GM19438 (cell line): ENCODE data around the gene NUDT1.
"Not testable (repeated sequence)": the region's sequence is repeated elsewhere in the genome, so short reads cannot be mapped to it uniquely, and the experiment has no call there.

Source experiments
- ATAC-seq: cut with Tn5 transposase; IDR thresholded peaks from one replicate; pipeline ENCODE4 v1.9.1; 2021; ENCODE audit warnings: low read depth; ENCODE audit not compliant: unreplicated experiment

NUDT1 gene

DNA sequence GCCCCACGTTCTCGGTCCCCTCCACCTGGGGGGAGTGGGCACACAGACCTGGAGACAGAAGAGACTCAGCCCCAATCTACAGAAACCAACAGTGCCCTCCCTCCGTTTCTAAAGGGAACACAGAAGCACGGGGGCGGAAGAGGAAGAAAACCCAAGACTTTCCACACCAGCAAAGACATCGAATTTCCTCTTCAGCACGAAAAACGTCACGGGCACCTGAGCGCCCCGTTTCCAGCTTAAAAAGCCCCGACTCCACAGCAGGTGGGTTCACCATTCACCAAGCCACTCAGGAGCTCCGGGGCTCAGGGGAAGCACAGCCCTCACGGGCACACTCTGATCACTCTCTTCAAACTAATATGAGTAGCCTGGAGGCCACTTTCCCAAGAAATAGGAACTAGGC is 19.6 kb downstream of the NUDT1 start:
- no peak for ATAC-seq

DNA sequence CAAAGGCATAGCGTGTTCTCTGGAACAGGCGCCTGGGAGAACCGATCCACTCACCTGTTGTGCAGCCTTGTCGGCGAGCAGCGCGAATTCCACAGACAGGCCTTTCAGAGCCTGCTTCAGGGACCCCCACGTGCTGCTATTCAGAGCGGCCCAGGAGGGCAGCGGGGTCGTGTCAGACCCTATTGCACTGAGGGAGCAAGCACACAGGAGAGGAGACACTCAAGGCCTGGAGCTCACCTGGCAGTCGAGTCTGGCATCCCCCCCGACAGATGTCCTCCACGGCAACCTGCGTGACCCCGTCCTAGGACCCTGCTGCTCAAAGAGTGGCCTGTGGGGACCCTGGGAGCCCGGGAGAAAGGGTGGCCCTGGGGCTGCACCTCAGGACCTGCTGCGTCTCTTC is 21.1 kb downstream of the NUDT1 start:
- ATAC-seq = no peak

- ATAC-seq = no peak
These were observed 22.1 kb downstream of the NUDT1 start for GRCh38 chr7:2264158-2264557.

DNA sequence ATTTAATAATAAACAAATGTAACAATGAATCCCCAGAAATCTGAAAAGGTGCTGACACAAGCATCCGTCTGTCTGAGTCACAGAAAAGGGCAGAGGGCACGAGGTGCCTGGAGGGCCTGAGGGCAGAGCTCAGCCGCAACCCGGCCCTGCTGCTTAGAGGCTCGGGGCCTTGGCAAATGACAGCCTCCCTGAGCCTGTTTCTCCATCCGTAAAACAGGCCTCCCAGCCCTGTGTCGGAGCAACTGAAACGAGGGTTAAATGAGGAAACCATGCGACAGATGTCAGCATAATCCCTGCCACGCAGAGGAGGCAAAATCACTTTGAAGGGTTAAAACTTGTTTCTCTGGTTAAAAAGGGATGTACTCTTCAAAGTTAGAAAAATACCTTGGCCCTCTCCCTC is 24.9 kb downstream of the NUDT1 start:
- no peak for ATAC-seq

DNA sequence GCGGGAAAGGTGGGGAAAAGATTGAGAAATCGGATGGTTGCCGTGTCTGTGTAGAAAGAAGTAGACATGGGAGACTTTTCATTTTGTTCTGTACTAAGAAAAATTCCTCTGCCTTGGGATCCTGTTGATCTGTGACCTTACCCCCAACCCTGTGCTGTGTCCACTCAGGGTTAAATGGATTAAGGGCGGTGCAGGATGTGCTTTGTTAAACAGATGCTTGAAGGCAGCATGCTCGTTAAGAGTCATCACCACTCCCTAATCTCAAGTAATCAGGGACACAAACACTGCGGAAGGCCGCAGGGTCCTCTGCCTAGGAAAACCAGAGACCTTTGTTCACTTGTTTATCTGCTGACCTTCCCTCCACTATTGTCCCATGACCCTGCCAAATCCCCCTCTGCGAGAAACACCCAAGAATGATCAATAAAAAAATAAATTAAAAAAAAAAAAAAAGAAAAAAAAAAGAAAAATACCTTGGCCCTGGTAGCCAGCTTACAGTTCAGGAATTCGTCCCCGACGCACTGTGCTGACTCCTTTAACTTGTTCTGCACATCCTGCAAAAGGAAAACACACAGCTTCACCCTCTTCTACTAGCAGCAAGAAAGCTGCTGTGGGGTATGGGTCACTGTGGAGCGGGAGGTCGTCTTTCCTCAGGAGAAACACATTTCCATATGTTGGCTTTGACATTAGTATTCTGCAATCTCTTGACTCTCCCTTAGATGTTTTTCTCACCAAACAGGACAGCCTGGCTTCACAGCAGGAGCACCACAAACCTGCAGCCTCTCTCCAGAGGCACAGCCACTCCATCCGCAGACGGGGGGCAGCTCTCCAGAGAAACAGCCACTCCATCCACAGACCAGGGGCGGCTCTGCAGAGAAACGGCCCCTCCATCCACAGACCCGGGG is 27.3 kb downstream of the NUDT1 start:
- ATAC-seq = not testable (repeated sequence)

GRCh38 chr7:2269991-2270460 is 28.0 kb downstream of the NUDT1 start:
- no peak for ATAC-seq

DNA sequence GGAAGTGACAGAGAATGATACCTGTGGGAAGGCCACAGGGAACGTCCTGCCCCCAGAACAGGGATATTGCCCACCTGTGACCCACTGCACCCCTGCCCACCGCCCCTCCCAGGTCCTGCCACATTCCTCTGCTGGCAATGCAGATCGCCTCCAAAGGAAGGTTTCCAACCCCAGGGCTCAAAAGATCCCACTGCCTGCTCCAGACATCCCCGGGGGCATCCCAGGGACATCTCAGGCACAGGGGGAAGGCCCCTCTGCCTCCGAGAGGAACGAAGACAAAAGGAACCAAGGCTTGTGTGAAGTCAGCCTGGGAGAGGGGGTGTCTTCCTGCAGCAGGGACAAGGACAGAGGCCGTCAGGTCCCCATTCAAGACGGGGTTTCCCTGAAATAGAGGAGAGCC is 28.5 kb downstream of the NUDT1 start:
- no peak for ATAC-seq

DNA sequence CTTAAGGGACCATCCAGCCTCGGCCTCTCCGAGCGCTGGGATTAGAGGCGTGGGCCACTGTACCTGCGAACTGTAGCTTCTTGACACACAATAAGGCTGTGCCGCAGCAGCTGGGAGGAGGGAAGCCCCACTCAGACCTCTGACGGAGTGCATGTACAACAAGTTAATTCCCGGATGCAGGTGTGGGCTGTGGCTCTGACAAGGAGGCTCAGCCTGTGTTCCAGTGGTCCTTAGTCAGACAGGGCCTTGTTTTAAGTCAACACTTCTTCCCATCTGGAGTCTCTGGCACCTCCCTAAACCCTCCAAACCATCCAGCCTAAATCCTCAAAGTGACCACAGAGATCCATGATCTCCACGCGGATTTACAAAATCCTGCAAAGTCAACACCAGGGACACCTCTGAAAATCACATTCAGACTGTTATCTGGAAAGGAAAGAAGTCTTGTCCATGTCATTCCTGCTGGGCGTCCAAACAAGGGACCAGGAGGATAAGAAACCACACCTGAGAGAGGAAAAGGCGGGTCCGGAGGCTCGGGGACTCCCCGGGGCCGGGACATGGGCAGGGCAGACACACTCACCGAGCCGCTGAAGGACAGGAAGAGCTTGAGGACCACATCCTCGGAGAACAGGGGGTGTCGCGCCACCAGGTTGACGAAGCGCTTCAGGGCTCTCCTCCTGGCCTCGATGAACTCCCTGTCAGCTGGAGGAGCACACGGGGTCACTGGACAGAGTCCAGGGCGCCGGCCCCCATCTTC is 29.4 kb downstream of the NUDT1 start:
- ATAC-seq = no peak

DNA sequence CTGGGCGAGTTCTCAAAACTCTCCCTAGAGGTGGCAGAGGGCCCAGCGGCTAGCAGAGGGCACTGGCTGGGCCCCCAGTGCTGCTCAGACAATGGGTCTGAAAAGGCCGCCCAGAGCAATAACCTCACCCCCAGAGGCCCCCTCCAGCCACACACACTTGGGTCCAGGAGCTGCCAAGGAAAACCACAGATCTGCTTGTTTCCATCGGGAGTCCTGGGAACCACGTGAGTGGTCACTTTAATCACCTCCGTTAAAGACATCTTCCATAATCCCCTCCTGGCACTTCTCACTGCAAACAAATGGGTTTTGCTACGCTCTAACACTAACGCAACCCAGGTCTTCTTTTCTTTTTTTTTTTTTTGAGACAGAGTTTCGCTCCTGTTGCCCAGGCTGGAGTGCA is 30.0 kb downstream of the NUDT1 start:
- ATAC-seq = no peak

DNA sequence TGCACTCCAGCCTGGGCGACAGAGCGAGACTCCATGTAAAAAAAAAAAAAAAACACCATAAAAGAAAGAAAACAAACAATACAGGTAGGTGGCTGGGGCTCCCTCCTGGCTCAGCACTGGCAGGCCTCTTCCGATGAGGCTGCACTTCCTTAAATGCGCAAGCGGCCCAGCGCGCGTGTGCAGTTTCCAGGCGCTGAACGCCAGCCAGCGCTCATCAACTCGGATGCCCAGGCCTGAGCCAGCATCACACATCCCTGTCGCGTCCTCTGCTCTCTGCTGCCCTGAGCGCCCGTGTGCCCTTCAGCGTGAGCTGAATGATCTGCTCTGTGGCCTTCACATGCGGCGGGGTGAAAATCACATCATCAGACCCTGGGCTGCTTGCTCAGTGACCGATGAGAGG is 31.8 kb downstream of the NUDT1 start:
- ATAC-seq = no peak

DNA sequence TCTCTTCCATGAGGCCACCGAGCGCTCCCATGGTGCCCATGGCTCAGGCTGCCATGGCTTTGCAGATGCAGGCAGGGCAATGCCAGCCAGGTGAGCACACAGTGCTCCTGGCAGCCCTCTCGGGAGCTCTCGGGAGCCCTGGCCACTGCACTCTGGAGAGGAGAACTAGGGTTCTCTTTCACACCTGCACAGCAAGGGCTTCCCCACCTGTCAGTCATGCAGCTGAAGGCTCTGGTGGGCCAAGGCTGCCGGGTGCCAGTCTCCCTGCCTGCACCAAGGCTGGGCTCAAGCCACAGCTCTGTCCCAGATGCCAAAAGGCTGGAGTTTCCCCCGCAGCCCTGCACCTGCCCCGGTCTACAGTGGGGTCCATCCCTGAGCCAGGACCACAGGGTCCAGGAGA is 32.6 kb downstream of the NUDT1 start:
- no peak for ATAC-seq

DNA sequence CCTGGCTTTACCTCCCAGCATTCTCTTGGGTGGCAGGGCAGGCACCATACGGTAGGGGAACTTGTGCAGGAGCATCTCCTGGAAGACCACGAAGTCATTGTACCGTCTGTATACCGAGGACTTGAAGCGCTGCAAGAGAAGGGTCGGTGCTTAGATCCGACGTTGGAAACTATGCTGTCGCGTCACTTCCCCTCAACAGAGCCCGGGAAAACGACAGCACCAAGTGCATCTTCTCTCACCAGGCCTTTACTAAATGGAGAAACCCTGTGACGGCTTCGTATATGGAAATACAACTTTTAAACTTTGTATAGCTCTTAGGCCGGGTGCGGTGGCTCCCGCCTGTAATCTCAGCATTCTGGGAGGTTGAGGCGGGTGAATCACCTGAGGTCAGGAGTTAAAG is 33.1 kb downstream of the NUDT1 start:
- no peak for ATAC-seq

- no peak for ATAC-seq
These were observed 34.1 kb downstream of the NUDT1 start for GRCh38 chr7:2276107-2276506.

DNA sequence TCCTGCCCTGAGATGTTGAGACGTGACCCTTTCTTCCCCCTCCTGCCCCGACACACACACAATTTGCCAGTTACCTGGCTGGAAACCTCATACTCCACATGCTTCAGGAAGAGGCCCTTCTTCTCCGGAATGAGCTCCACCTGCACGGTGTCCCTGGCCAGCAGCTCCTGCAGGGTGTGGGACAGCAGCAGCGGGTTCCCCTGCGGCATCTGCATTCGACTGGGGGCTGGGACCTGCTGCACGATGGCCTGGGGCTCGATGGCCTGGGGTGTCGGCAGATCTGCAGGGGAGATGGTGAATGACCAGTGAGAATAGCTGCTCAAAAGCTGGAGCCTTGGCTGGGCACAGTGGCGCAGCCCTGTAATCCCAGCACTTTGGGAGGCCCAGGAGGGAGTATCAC is 36.0 kb downstream of the NUDT1 start:
- no peak for ATAC-seq

DNA sequence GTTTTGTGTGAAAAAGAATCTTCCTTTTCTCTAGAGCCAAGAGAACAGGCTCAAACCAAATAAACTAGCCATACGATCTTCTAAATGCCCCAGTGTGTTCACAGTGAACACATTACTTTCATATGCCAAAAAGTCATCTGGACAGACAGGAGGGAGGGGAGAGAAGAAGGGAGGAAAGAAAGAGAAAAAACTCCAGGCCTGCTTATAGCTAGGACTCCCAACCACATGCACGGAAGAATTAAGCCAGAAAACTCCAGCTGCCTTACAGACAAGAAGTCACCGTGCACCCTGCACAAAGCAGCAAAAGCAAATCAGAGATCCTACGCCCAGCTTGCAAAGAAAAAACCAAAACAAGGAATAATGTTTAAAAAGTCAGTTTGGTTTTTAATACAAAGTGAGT is 37.9 kb downstream of the NUDT1 start:
- no peak for ATAC-seq

GRCh38 chr7:2280424-2280823 is 38.4 kb downstream of the NUDT1 start:
- ATAC-seq = no peak

GRCh38 chr7:2281541-2281940 is 39.5 kb downstream of the NUDT1 start:
- no peak for ATAC-seq

GRCh38 chr7:2282185-2282751 is 40.2 kb downstream of the NUDT1 start:
- ATAC-seq = no peak

DNA sequence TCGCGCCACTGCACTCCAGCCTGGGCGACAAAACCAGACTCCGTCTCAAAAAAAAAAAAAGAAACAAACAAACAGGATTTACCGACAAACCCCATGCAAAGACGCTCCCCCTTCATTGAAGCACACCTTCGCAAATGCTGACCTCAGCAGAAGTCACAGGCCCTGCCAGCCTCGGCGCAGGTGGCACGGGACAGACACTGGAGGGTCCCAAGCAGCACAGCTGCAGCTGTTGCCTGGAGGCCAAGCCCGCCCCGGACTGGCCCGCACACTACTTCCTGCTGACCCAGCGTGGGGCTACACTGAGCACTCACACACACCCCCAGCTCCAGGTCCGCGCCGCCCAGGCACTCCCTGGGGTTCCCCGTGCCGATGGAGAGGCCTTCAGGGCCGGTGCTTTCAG is 41.0 kb downstream of the NUDT1 start:
- ATAC-seq = no peak

GRCh38 chr7:2287745-2288144 is 45.7 kb downstream of the NUDT1 start:
- ATAC-seq = no peak

DNA sequence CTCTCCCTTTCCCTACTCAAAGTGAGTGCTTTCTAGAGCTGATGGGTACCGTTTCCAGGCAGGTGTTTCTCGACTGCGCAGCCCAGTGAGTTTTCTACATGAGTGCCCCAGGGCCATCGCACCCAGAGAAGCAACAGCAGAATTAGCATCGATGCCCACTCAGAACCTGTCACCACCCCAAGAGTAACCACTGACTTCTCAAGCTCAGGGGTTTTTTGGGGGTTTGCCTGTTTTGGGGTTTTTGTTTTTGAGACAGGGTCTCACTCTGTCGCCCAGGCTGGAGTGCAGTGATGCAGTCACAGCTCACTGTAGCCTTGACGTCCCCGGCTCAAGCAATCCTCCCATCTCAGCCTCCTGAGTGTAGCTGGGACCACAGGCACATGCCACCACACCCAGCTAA is 46.5 kb downstream of the NUDT1 start:
- no peak for ATAC-seq
